GM12873 (cell line): Measurements from ENCODE around the gene DAPK1.

ENCODE experiments used
- CTCF ChIP-seq: IDR thresholded peaks from 2 replicates; pipeline ENCODE4 v1.5.1; 2012; ENCODE audit warnings: low read depth, mild to moderate bottlenecking, moderate library complexity, low read length, control low read depth; ENCODE audit not compliant: insufficient read depth; ENCODE audit errors: missing control alignments

DAPK1 gene

GRCh38 chr9:87732756-87733155 lies 235.1 kb downstream of the DAPK1 start:
- TF ChIP-seq CTCF: no peak

- no peak for TF ChIP-seq CTCF
Observed at GRCh38 chr9:87733273-87734052, 235.8 kb downstream of the DAPK1 start.

- TF ChIP-seq CTCF: no peak
Observed at GRCh38 chr9:87734106-87734505, 236.4 kb downstream of the DAPK1 start.

GRCh38 chr9:87739546-87739945 lies 241.9 kb downstream of the DAPK1 start:
- TF ChIP-seq CTCF: no peak

GRCh38 chr9:87740209-87740608 lies 242.5 kb downstream of the DAPK1 start:
- no peak for TF ChIP-seq CTCF

GRCh38 chr9:87741326-87741725 lies 243.7 kb downstream of the DAPK1 start:
- TF ChIP-seq CTCF: no peak

- no peak for TF ChIP-seq CTCF
Observed at GRCh38 chr9:87741891-87742290, 244.2 kb downstream of the DAPK1 start.
